HG03045 (cell line): ENCODE measurements around the gene LENG8.
"Not testable (repeated sequence)": the region's sequence is repeated elsewhere in the genome, so short reads cannot be mapped to it uniquely, and the experiment has no call there.

Experiments used
- ATAC-seq: cut with Tn5 transposase; IDR thresholded peaks from one replicate; pipeline ENCODE4 v1.9.1; 2021; ENCODE audit warnings: mild to moderate bottlenecking, moderate library complexity; ENCODE audit not compliant: unreplicated experiment

The LENG8 gene

GRCh38 chr19:54509200-54509940 is 60.4 kb downstream of the LENG8 start:
- not testable (repeated sequence) for ATAC-seq
